Measurements from ENCODE around the gene RASSF6. TPM values are rescaled to one million over a fixed set of nuclear protein-coding genes. Genes with fewer than 3 reads are reported as not detected.

RASSF6 gene
- total and polyA plus RNA-seq, 2 of the 8 experiments (the other 6 are each of a cell fraction or from before 2014, with no cell fraction given) = 0.03 to 0.28 TPM

DNA sequence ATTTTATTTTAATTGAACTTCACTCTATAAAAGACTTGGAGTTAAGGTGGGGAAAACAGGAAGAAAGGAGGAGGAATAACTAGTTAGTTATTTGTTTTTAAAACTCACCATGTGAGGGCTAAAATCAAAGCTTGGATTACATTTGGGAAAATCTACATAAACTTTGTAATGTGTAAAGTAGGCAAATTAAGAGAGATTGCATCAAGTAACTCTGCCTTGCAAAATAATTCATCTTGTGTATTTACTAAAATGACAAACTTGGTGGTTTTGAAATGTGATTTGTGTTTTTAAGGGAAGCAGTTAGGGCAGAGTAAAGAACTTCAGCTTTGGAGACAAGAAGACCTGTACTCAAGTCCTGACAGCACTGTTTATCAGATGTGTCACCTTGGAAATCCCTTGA, 43.3 kb upstream of the RASSF6 start (continued):
- TF ChIP-seq, protein P1, sequence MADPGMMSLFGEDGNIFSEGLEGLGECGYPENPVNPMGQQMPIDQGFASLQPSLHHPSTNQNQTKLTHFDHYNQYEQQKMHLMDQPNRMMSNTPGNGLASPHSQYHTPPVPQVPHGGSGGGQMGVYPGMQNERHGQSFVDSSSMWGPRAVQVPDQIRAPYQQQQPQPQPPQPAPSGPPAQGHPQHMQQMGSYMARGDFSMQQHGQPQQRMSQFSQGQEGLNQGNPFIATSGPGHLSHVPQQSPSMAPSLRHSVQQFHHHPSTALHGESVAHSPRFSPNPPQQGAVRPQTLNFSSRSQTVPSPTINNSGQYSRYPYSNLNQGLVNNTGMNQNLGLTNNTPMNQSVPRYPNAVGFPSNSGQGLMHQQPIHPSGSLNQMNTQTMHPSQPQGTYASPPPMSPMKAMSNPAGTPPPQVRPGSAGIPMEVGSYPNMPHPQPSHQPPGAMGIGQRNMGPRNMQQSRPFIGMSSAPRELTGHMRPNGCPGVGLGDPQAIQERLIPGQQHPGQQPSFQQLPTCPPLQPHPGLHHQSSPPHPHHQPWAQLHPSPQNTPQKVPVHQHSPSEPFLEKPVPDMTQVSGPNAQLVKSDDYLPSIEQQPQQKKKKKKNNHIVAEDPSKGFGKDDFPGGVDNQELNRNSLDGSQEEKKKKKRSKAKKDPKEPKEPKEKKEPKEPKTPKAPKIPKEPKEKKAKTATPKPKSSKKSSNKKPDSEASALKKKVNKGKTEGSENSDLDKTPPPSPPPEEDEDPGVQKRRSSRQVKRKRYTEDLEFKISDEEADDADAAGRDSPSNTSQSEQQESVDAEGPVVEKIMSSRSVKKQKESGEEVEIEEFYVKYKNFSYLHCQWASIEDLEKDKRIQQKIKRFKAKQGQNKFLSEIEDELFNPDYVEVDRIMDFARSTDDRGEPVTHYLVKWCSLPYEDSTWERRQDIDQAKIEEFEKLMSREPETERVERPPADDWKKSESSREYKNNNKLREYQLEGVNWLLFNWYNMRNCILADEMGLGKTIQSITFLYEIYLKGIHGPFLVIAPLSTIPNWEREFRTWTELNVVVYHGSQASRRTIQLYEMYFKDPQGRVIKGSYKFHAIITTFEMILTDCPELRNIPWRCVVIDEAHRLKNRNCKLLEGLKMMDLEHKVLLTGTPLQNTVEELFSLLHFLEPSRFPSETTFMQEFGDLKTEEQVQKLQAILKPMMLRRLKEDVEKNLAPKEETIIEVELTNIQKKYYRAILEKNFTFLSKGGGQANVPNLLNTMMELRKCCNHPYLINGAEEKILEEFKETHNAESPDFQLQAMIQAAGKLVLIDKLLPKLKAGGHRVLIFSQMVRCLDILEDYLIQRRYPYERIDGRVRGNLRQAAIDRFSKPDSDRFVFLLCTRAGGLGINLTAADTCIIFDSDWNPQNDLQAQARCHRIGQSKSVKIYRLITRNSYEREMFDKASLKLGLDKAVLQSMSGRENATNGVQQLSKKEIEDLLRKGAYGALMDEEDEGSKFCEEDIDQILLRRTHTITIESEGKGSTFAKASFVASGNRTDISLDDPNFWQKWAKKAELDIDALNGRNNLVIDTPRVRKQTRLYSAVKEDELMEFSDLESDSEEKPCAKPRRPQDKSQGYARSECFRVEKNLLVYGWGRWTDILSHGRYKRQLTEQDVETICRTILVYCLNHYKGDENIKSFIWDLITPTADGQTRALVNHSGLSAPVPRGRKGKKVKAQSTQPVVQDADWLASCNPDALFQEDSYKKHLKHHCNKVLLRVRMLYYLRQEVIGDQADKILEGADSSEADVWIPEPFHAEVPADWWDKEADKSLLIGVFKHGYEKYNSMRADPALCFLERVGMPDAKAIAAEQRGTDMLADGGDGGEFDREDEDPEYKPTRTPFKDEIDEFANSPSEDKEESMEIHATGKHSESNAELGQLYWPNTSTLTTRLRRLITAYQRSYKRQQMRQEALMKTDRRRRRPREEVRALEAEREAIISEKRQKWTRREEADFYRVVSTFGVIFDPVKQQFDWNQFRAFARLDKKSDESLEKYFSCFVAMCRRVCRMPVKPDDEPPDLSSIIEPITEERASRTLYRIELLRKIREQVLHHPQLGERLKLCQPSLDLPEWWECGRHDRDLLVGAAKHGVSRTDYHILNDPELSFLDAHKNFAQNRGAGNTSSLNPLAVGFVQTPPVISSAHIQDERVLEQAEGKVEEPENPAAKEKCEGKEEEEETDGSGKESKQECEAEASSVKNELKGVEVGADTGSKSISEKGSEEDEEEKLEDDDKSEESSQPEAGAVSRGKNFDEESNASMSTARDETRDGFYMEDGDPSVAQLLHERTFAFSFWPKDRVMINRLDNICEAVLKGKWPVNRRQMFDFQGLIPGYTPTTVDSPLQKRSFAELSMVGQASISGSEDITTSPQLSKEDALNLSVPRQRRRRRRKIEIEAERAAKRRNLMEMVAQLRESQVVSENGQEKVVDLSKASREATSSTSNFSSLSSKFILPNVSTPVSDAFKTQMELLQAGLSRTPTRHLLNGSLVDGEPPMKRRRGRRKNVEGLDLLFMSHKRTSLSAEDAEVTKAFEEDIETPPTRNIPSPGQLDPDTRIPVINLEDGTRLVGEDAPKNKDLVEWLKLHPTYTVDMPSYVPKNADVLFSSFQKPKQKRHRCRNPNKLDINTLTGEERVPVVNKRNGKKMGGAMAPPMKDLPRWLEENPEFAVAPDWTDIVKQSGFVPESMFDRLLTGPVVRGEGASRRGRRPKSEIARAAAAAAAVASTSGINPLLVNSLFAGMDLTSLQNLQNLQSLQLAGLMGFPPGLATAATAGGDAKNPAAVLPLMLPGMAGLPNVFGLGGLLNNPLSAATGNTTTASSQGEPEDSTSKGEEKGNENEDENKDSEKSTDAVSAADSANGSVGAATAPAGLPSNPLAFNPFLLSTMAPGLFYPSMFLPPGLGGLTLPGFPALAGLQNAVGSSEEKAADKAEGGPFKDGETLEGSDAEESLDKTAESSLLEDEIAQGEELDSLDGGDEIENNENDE (IDR thresholded peaks at IDR 0.05; ENCODE audit: insufficient replicate concordance, low read length) = no peak
- no peak for TF ChIP-seq TAF7 (optimal IDR thresholded peaks at IDR 0.05; ENCODE audit: borderline replicate concordance, low read depth, low read length)

Data from H1 (cell line).